ENCODE measurements around the gene TUT4. TPM values are rescaled to one million over a fixed set of nuclear protein-coding genes. Genes with fewer than 3 reads are reported as not detected.

TUT4 gene, protein sequence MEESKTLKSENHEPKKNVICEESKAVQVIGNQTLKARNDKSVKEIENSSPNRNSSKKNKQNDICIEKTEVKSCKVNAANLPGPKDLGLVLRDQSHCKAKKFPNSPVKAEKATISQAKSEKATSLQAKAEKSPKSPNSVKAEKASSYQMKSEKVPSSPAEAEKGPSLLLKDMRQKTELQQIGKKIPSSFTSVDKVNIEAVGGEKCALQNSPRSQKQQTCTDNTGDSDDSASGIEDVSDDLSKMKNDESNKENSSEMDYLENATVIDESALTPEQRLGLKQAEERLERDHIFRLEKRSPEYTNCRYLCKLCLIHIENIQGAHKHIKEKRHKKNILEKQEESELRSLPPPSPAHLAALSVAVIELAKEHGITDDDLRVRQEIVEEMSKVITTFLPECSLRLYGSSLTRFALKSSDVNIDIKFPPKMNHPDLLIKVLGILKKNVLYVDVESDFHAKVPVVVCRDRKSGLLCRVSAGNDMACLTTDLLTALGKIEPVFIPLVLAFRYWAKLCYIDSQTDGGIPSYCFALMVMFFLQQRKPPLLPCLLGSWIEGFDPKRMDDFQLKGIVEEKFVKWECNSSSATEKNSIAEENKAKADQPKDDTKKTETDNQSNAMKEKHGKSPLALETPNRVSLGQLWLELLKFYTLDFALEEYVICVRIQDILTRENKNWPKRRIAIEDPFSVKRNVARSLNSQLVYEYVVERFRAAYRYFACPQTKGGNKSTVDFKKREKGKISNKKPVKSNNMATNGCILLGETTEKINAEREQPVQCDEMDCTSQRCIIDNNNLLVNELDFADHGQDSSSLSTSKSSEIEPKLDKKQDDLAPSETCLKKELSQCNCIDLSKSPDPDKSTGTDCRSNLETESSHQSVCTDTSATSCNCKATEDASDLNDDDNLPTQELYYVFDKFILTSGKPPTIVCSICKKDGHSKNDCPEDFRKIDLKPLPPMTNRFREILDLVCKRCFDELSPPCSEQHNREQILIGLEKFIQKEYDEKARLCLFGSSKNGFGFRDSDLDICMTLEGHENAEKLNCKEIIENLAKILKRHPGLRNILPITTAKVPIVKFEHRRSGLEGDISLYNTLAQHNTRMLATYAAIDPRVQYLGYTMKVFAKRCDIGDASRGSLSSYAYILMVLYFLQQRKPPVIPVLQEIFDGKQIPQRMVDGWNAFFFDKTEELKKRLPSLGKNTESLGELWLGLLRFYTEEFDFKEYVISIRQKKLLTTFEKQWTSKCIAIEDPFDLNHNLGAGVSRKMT (N-terminal part only)
- 22.9 and 25.6 TPM in 2 replicates for total RNA-seq

DNA sequence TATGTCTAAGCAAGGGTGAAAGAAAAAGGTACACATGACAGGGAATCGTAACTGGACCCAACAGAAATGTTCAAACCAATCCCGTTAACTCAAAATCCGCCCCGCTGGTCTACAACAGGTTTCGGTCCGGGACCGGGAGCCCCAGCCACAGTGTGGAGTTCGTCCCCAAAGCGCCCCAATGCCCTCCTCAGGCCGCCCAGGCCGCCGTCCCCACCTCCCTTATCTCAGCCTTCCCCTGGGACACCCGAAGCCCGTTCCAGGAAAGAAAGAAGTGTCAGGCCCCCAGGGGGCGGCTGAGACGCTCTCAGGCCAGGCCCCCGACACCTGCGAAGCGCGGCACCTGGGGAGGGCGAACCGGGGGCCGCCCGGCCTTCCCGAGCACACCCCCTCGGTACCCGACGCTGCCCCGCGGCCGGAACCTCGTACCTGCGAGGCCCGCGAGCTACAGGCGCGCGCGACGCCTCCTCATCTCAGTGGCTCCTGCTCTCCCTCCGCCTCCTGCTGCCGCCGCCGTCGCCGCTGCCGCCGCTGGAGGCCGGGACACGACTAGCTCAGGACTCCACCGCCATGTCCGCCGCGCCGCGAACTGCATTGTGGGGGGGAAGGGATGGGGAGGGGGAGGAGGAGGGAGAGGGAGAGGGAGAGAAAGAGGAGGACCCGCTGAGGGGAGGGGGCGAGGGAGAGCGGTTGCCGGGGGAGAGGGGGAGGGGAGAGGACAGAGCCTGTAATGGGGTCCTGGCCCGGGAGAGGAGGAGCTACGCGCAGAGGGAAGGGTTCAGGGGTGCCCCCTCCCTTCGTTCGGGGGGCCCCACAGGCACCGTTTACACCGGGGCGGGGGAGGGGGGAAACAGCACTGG lies at the start of gene TUT4:
Gene TUT4 (minus strand): TSS at position 588 of the 857 bp plus-strand sequence. CDS start 26,812 bp downstream, outside the sequence.

DNA sequence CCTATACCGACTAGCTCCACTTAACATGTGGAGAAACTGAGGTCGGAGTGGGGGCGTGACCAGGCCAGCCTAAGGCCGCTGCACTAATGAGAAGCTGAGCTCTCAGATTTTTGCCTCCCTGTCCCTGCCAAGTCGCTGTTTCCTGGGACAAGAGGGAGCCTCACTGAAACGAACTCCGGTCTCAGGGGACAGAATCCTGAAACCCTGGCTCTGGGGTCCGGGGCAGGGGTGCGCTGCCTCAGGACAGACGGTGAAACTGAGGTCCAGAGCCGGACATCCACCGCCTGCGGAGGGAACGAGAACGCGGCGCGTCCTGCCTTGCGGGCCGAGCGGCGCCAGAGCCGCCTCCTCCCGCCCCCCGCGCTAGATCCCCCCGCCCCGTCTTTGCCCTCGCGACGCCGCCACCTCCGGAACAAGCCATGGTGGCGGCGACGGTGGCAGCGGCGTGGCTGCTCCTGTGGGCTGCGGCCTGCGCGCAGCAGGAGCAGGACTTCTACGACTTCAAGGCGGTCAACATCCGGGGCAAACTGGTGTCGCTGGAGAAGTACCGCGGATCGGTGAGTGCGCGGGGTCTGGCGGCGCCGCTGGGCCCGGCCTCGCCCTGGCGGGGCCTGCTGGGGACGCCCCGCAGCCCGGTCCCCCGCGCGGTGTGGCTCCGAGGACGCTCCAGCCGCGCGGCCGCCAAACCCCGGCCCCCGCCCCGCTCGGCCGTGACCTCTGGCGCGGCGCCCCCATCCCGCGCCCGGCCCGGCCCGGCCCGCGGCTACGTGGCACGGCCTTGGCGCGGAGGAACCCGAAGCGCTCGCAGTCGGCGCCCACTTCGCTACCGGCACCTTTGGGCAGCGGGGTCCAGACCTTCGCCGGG lies 49.3 kb upstream of the TUT4 start, which contains the start of gene GPX7:
Gene GPX7 (plus strand): TSS at position 381 of the 865 bp plus-strand sequence. CDS start 39 bp downstream, at position 420.

DNA sequence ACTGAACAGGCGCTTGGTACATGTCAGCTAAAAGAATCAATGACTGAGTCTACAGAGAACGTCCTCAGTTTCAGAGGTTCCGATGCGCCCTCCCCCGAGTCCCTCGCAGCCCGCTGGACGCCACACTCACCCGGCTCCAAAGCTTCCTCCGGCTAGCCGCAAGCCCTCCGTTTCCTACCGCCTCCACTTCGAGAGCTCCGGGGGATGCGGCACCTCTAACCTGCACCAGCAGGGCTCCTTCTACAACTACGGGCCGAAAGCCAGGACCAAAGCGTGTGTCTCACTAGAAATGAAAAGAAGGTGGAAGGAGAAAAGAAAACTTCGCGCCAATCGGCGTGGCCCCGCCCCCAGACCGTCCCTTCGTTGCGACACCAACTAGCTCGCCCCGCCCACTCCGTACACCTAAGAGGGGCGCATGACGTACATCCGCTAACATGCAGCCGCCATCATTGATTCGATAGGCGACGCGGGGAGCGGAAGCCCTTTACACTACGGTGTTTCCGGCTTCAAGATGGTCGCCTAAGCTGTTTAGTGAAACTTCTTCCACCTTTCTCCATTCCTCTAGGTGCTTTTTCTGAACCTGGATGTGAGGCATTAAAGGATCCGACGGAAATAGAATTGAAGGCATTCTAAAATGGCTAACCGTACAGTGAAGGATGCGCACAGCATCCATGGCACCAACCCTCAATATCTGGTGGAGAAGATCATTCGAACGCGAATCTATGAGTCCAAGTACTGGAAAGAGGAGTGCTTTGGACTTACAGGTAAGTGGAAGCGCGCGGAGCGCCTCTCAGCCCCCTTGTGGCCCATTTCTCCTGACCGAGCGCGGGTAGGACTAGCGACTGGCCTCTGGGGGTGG lies 148.5 kb downstream of the TUT4 start, which contains the start of the genes ORC1 and PRPF38A:
Gene ORC1 (minus strand): TSS at position 308 of the 859 bp plus-strand sequence. CDS start 2,200 bp downstream, outside the sequence.
Gene PRPF38A (plus strand): TSS at position 487 of the 859 bp plus-strand sequence. CDS start 148 bp downstream, at position 635.

Other genes with a start within 250 kb of the TUT4 start
- 22.5 and 28.6 TPM in 2 replicates for gene CC2D1B, start 186.9 kb downstream of the TUT4 start, total RNA-seq
- gene ORC1, start 148.7 kb downstream of the TUT4 start, total RNA-seq: 0.28 and 1.00 TPM in 2 replicates
- 7.5 and 9.5 TPM in 2 replicates for gene PRPF38A, start 148.5 kb downstream of the TUT4 start, total RNA-seq
- 26.0 and 43.0 TPM in 2 replicates for gene GPX7, start 49.3 kb upstream of the TUT4 start, total RNA-seq
- gene SHISAL2A, start 80.1 kb upstream of the TUT4 start, total RNA-seq: not detected in 2 replicates
- gene COA7, start 145.3 kb upstream of the TUT4 start, total RNA-seq: 8.4 and 10.3 TPM in 2 replicates
- 35.4 and 39.6 TPM in 2 replicates for gene ZYG11B, start 173.4 kb upstream of the TUT4 start, total RNA-seq